ENCODE measurements around the gene FAM8A1.

FAM8A1 gene

GRCh38 chr6:17632934-17633333, 32.8 kb downstream of the FAM8A1 start:
- TF ChIP-seq FOXP2 (optimal IDR thresholded peaks at IDR 0.05; ENCODE audit: borderline replicate concordance, extremely low read depth, extremely low read length, insufficient read depth) = no peak
- no peak for TF ChIP-seq TAF1 (IDR thresholded peaks at IDR 0.05; ENCODE audit: borderline replicate concordance, insufficient read depth, low read length)
- no peak for TF ChIP-seq REST (IDR thresholded peaks at IDR 0.05; ENCODE audit: insufficient read depth in 1 of 2, low read depth in 2 of 2, low read length in 2 of 2)
- no peak for TF ChIP-seq SIN3A (IDR thresholded peaks at IDR 0.05; ENCODE audit: borderline replicate concordance, insufficient read depth, low read length)
- no peak for TF ChIP-seq POLR2AphosphoS5 (IDR thresholded peaks at IDR 0.05; ENCODE audit: low read depth, low read length)

- TF ChIP-seq SIN3A (IDR thresholded peaks at IDR 0.05; ENCODE audit: borderline replicate concordance, insufficient read depth, low read length) = no peak
- no peak for TF ChIP-seq REST (IDR thresholded peaks at IDR 0.05; ENCODE audit: insufficient read depth in 1 of 2, low read depth in 2 of 2, low read length in 2 of 2)
- no peak for TF ChIP-seq FOXP2 (optimal IDR thresholded peaks at IDR 0.05; ENCODE audit: borderline replicate concordance, extremely low read depth, extremely low read length, insufficient read depth)
- TF ChIP-seq TAF1 (IDR thresholded peaks at IDR 0.05; ENCODE audit: borderline replicate concordance, insufficient read depth, low read length) = no peak
- peak; percentile 15; the same call in 1 of the 2 replicates for TF ChIP-seq POLR2AphosphoS5 (IDR thresholded peaks at IDR 0.05; ENCODE audit: low read depth, low read length)
Measured at GRCh38 chr6:17633465-17634188, 33.5 kb downstream of the FAM8A1 start.

GRCh38 chr6:17635568-17635967, 35.5 kb downstream of the FAM8A1 start:
- TF ChIP-seq POLR2AphosphoS5 (IDR thresholded peaks at IDR 0.05; ENCODE audit: low read depth, low read length) (no peak), FOXP2 (optimal IDR thresholded peaks at IDR 0.05; ENCODE audit: borderline replicate concordance, extremely low read depth, extremely low read length, insufficient read depth) (no peak)

GRCh38 chr6:17638212-17638715, 38.2 kb downstream of the FAM8A1 start:
- no peak for TF ChIP-seq REST (IDR thresholded peaks at IDR 0.05; ENCODE audit: insufficient read depth in 1 of 2, low read depth in 2 of 2, low read length in 2 of 2)
- no peak for TF ChIP-seq FOXP2 (optimal IDR thresholded peaks at IDR 0.05; ENCODE audit: borderline replicate concordance, extremely low read depth, extremely low read length, insufficient read depth)
- TF ChIP-seq SIN3A (IDR thresholded peaks at IDR 0.05; ENCODE audit: borderline replicate concordance, insufficient read depth, low read length) = no peak
- no peak for TF ChIP-seq POLR2AphosphoS5 (IDR thresholded peaks at IDR 0.05; ENCODE audit: low read depth, low read length)
- TF ChIP-seq TAF1 (IDR thresholded peaks at IDR 0.05; ENCODE audit: borderline replicate concordance, insufficient read depth, low read length) = no peak

- TF ChIP-seq TAF1 (IDR thresholded peaks at IDR 0.05; ENCODE audit: borderline replicate concordance, insufficient read depth, low read length) = no peak
- TF ChIP-seq SIN3A (IDR thresholded peaks at IDR 0.05; ENCODE audit: borderline replicate concordance, insufficient read depth, low read length) = no peak
- no peak for TF ChIP-seq POLR2AphosphoS5 (IDR thresholded peaks at IDR 0.05; ENCODE audit: low read depth, low read length)
- no peak for TF ChIP-seq FOXP2 (optimal IDR thresholded peaks at IDR 0.05; ENCODE audit: borderline replicate concordance, extremely low read depth, extremely low read length, insufficient read depth)
- TF ChIP-seq REST (IDR thresholded peaks at IDR 0.05; ENCODE audit: insufficient read depth in 1 of 2, low read depth in 2 of 2, low read length in 2 of 2) = no peak
Measured at GRCh38 chr6:17640477-17640917, 40.4 kb downstream of the FAM8A1 start.

All from PFSK-1 (cell line).